ENCODE data around the gene PORCN. TPM values are rescaled to one million over a fixed set of nuclear protein-coding genes. Genes with fewer than 3 reads are reported as not detected.

The PORCN gene
- total RNA-seq, 1 experiment from 2014 or later = 12.6 TPM

GRCh38 chrX:48460606-48461005, 48.2 kb upstream of the PORCN start:
- no peak overlapping the region for H2BK120ac ChIP-seq (ENCODE audit: low read depth, low read length, poor library complexity, severe bottlenecking)

More at GRCh38 chrX:48460606-48461005, 48.2 kb upstream of the PORCN start:
- H2BK15ac ChIP-seq (ENCODE audit: low read depth, low read length) = no peak overlapping the region
- no peak overlapping the region for H2BK5ac ChIP-seq (ENCODE audit: insufficient read length, low read length)
- H2AK5ac ChIP-seq (ENCODE audit: insufficient read length, low read length) = no peak overlapping the region
- DNase-seq = no peak
- H4K91ac ChIP-seq (ENCODE audit: insufficient read length, low read depth, low read length) = no peak overlapping the region
- Mint-ChIP-seq H3K9me3 (peaks cover 73 to 74% of the 10 kb centered on the region in 2 experiments), H3K4me3 (no peak overlapping the region), H3K36me3 (ENCODE audit: insufficient read depth in 1 of 3, low read depth in 3 of 3) (peaks cover 43 to 51% (median 49%) of the 10 kb centered on the region in 3 experiments), H3K27me3 (ENCODE audit: low read depth) (no peaks in the 10 kb centered on the region), H3K27ac (no peak overlapping the region), H3K4me1 (no peaks in the 10 kb centered on the region)
- no peaks in the 10 kb centered on the region for H3K79me2 ChIP-seq (ENCODE audit: insufficient read depth, low read length)
- H3K56ac ChIP-seq (ENCODE audit: insufficient read length, low read depth, low read length) = no peak overlapping the region
- no peak overlapping the region for H3T11ph ChIP-seq (ENCODE audit: low read length)
- no peak overlapping the region for H3K27ac ChIP-seq (ENCODE audit: insufficient read length, low read depth, low read length)
- H2BK20ac ChIP-seq (ENCODE audit: low read depth, low read length, poor library complexity, severe bottlenecking) = no peak overlapping the region
- TF ChIP-seq CTCF (conservative IDR thresholded peaks at IDR 0.05) = no peak
- no CpG with 5 or more reads among the region's 11 CpGs for WGBS (ENCODE audit: extremely low coverage, insufficient read length, low lambda C conversion rate)
- no peak overlapping the region for H3K14ac ChIP-seq (ENCODE audit: insufficient read depth, low read length)
- H4K5ac ChIP-seq (ENCODE audit: insufficient read length, low read depth, low read length) = no peak overlapping the region
- no peak overlapping the region for H3K18ac ChIP-seq (ENCODE audit: insufficient read length, low read depth, low read length)
- no peak overlapping the region for H4K8ac ChIP-seq (replicated peaks; ENCODE audit: insufficient read length, low read depth, low read length)
- H3K9ac ChIP-seq (ENCODE audit: extremely low read depth, insufficient read length, low read length) = no peak overlapping the region
- H3K79me1 ChIP-seq (ENCODE audit: insufficient read depth, low read depth, low read length, poor library complexity, severe bottlenecking) = no peaks in the 10 kb centered on the region
- H3K23me2 ChIP-seq (ENCODE audit: insufficient read length, low read depth, low read length, poor library complexity, severe bottlenecking) = no peaks in the 10 kb centered on the region
- peaks cover 50% of the 10 kb centered on the region for H3K9me3 ChIP-seq (ENCODE audit: control insufficient read depth, low read depth, low read length)
- H3K4ac ChIP-seq (ENCODE audit: low read depth, low read length) = no peak overlapping the region
- H2AFZ ChIP-seq (ENCODE audit: low read length) = no peak overlapping the region
- no peaks in the 10 kb centered on the region for H3K4me1 ChIP-seq (ENCODE audit: insufficient read depth, low read length)
- H2BK12ac ChIP-seq (ENCODE audit: insufficient read length, low read depth, low read length) = no peak overlapping the region
- no peak overlapping the region for H3K23ac ChIP-seq (ENCODE audit: insufficient read length, low read depth, low read length)
- H4K20me1 ChIP-seq (ENCODE audit: control insufficient read depth, insufficient read depth, insufficient read length) = no peaks in the 10 kb centered on the region
- H3K27me3 ChIP-seq (ENCODE audit: insufficient read depth, low read length) = no peaks in the 10 kb centered on the region
- H3K4me2 ChIP-seq (ENCODE audit: insufficient read depth, insufficient read length, low read length) = no peak overlapping the region

All from H9 (cell line).